Stimulated activated CD4-positive, alpha-beta T cell treated with anti-CD3 and anti-CD28 coated beads, TNF-alpha, amount 100 ng/mL, for 24 hours (primary cell): ENCODE measurements around the gene TMEM185B.
A peak's percentile ranks its signal among the peaks of the same experiment; 100 is the strongest.
"Not testable (repeated sequence)": the region's sequence is repeated elsewhere in the genome, so short reads cannot be mapped to it uniquely, and the experiment has no call there.

Experiments
- DNase-seq, 3 experiments: peaks; one replicate each; pipeline ENCODE4 v3.0.0-alpha.2; 2020; ENCODE audit warnings: low read depth in 3 of 3

The TMEM185B gene

DNA sequence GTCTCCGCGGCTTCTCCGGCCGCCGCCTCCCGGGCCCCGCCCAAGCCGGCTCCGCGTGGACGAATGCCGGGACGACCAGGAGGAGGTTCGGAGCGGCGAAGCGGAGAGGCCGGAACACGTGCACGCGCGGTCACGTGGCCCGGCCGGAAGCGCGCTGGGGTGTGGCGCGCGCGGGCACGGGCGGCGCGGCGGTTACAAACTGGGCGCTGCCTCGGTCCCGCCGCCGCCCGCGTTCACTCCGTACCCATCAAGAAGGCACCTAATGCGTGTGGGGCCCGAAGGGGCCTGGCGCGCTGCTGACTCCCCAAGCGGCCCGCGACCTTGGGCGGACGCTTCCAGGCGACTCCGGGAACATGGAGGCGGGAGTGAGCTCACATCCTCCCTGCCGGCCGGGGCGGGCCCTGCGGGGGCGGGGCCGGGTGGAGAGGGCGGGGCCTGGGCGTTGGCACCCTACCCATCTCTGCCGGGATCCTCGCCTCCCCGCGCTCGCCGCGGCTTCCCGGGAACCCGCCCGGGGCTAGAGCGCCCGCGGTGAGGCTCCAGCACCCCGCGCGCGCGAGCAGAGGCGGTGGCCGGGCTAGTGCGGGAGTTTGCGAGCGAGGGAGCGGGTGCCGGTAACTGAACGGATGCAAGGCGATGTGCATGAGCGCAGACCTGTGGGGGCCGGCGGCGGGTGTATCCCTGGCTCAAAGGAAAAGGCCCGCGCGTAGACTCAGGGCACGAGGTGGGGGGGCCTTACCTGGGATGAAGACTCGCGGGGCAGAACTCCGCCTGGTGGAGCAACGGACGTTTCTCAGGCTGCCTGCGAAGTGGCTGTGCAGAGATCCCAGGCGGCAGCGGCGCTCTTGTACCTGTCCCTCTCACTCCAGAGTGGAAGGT, at the start of gene TMEM185B:
TSS of gene TMEM185B (minus strand) at position 367 of the 879 bp plus-strand sequence. CDS start 424 bp downstream, outside the sequence.
- peak; percentile 75 to 91 (median 89) for DNase-seq

GRCh38 chr2:120271711-120272379, 48.6 kb upstream of the TMEM185B start:
- DNase-seq = no peak

- no peak for DNase-seq
Observed at GRCh38 chr2:120269816-120270215, 46.6 kb upstream of the TMEM185B start.

DNA sequence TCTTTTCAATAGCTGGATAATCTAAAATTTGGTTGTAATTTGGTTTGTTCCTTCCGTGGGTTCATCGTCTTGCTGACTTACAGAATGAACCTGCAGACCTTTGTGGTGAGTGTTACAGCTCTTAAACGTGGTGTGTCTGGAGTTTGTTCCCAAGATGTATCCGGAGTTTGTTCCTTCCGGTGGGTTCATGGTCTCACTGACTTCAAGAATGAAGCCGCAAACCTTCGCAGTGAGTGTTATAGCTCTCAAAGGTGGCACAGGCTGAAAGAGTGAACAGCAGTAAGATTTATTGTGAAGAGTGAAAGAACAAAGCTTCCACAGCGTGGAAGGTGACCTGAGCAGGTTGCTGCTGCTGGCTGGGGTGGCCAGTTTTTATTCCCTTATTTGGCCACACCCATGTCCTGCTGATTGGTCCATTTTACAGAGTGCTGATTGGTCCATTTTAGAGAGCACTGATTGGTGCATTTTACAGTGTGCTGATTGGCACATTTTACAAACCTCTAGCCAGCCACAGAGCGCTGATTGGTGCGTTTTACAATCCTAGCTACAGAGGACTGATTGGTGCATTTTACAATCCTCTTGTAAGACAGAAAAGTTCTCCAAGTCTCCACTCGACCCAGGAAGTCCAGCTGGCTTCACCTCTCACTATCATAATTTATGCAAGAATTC, 46.0 kb upstream of the TMEM185B start:
- DNase-seq = no peak

DNA sequence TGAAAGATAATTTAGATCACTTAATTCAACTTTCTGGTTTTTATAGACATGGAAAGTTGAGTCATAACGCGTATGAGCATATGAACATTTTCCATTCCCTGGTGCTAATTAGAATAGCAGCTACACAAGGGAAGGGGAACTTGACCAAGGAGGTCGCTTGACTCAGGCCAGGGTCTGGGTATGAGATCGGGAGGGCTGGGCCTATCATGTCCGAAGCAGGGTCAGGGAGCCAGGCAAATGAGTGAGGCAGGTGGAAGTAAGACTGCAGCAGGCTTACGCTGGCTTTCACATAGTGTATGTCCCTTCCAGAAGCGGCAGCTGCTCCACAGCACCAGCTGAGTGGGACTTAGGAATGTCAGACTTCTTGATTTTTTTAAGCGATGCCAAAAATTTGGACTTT, 44.1 kb upstream of the TMEM185B start:
- peak in 1 of 3 experiments; percentile 18 for DNase-seq

GRCh38 chr2:120265006-120265405, 41.8 kb upstream of the TMEM185B start:
- DNase-seq = no peak

GRCh38 chr2:120262761-120263428, 39.7 kb upstream of the TMEM185B start:
- no peak for DNase-seq

GRCh38 chr2:120262150-120262549, 39.0 kb upstream of the TMEM185B start:
- no peak for DNase-seq

GRCh38 chr2:120261387-120262006, 38.3 kb upstream of the TMEM185B start:
- DNase-seq = peak; percentile 14 to 55 (median 41)

- DNase-seq = no peak
Observed at GRCh38 chr2:120260736-120261135, 37.5 kb upstream of the TMEM185B start.

DNA sequence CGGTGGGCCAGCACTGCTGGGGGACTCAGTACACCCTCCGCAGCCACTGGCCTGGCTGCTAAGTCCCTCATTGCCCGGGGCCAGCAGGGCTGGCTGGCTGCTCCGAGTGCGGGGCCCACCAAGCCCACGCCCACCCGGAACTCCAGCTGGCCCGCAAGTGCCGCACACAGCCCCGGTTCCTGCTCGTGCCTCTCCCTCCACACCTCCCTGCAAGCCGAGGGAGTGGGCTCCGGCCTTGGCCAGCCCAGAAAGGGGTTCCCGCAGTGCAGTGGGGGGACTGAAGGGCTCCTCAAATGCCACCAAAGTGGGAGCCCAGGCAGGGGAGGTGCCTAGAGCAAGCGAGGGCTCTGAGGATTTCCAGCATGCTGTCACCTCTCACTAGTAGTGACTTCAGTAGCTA, 36.7 kb upstream of the TMEM185B start:
- not testable (repeated sequence) for DNase-seq

GRCh38 chr2:120258196-120258595, 35.0 kb upstream of the TMEM185B start:
- no peak for DNase-seq

DNA sequence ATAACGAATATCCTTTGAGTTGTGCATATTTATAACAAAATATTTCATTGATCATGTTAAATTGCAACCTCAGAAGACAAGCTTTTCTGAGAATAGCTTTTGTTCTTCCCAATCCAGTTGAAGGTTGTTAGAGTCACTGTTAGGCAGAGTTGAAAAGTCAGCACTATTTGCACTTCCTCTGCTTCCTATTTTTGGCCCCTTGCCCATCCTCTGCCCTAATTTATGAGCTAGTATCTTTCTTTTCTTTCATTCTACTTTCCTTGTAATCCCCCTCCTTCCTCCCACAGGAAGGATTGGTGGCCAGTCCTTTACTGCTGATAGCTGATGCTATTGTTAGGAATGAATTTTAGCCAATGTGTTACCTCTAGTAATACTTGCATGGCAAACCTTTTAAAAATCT, 34.3 kb upstream of the TMEM185B start:
- DNase-seq = no peak

GRCh38 chr2:120256651-120257000, 33.4 kb upstream of the TMEM185B start:
- no peak for DNase-seq

DNA sequence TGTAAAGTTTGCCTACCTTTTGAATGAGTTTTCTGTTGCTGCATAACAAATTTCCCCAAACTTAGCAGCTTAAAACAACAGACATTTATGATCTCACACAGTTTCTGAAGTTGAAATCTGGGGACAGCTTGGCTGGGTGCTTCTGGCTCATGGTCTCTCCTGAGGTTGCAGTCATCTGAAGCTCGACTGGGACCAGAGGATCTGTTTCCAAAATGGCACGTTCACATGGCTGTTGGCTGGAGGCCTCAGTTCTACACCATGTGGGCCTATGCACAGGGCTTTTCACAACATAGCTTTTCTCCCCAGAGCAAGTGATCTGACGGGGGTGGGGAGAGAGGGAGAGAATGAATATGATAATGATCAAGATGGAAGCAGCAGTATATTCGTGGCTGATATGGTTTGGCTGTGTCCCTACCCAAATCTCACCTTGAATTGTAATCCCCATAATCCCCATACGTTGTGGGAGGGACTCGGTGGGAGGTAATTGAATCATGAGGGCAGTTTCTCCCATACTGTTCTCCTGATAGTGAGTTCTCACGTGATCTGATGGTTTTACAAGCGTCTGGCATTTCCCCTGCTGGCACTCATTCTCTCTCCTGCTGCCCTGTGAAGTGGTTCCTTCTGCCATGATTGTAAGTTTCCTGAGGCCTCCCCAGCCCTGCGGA, 32.9 kb upstream of the TMEM185B start:
- DNase-seq = no peak

DNA sequence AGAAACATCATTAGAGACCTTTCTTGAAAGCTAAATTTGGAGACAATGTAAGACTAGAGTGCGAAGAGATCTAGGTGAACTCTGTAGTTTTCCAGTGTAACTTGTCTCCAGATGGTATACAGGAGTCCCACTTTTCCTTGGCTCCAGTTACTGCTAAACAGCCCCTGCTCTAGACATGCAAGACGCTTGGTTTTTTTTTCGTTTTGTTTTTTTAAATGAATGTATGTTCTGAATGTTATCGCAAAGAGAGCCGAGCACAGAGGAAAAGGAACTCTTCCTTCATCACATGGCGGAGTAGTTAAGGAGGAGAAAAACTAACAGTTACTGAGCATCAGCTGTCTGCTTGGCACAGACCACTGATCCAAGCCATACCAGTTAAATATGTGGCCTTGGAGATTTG, 31.9 kb upstream of the TMEM185B start:
- no peak for DNase-seq

DNA sequence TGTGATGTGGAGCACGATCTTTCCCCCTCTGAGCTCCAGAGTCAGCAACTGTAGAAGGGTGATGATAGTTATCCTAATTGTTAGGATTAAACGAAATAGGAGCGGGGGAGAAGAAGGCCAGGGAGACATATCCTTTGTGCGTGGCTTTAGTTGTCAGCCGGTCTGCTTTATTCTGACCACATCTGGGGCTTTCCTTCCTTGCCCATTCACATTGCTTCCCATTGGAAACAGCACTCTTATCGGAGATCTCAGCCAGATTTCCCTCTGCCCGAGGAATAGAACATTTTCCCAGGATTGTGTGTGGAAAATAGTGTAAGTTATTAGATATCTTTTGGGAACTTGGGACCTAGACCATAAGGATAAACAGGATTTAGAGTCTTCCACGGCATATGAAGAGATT, 31.0 kb upstream of the TMEM185B start:
- no peak for DNase-seq

GRCh38 chr2:120253021-120253882, 30.1 kb upstream of the TMEM185B start:
- DNase-seq = peak in 1 of 3 experiments; percentile 31

DNA sequence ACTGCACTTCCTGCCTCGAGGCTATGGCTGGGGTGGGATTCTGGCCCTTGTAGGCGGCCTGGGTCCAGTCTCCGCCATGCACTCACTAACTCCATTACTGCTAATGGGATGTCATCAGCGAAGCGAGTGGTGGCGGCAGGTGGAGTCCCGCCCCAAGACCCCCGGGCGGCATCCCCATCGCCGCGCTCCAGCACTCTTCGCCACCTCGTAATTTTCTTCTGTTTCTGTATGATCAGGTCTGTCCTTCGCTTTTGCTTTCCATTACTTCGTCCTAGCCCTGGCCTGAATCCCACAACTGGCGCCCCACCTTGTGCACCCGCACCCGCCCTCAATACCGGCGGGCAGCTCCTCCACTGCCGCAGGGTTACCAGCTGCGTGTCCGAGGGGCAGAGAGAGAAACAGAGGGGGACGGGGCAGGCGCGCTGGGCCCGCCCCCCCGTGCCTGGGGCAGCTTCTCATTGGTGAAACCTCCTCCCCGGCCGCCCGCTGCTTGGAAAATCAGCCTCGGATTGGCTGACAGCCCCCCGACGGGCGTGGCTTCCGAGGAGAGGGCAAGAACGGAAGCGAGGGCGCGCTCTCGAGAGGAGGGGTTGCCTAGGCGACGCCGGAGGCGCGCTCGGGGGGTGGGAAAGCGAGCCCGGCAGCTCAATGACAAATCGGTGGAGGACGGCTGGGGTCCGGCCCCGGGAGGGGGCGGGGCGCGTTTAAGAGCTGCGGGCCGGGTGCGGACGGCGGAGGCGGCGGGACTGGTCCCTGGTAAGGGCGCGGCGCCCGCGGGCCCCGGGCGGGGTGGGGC, 29.2 kb upstream of the TMEM185B start, which contains the start of gene RALB:
TSS of gene RALB (plus strand) at position 628 of the 796 bp plus-strand sequence. CDS start 25,813 bp downstream, outside the sequence.
- peak; percentile 96 to 99 (median 98) for DNase-seq
